GM12875 (cell line): ENCODE results near the gene FKBP14.

Experiments used
- H3K4me3 ChIP-seq: one replicate; pipeline ENCODE4 v1.5.1; 2011; ENCODE audit warnings: low read depth, low read length, control low read depth
- CTCF ChIP-seq: IDR thresholded peaks from 2 replicates; pipeline ENCODE4 v1.5.1; 2011; ENCODE audit warnings: low read depth, mild to moderate bottlenecking, control low read depth, inconsistent platforms, low read length, moderate library complexity, borderline replicate concordance; ENCODE audit not compliant: insufficient read depth

Gene FKBP14

GRCh38 chr7:29988424-29989256, 37.9 kb downstream of the FKBP14 start:
- no peak for TF ChIP-seq CTCF

GRCh38 chr7:29987811-29988317, 38.6 kb downstream of the FKBP14 start:
- no peak for TF ChIP-seq CTCF
- peak overlapping the region; percentile 98 for H3K4me3 ChIP-seq

More at GRCh38 chr7:29988424-29989256, 37.9 kb downstream of the FKBP14 start:
- peak overlapping the region; percentile 98 for H3K4me3 ChIP-seq

- TF ChIP-seq CTCF = no peak
- no peak overlapping the region for H3K4me3 ChIP-seq
Measured at GRCh38 chr7:29987083-29987482, 39.4 kb downstream of the FKBP14 start.

- H3K4me3 ChIP-seq = no peak overlapping the region
- TF ChIP-seq CTCF = no peak
Measured at GRCh38 chr7:29980151-29980550, 46.4 kb downstream of the FKBP14 start.

- no peak overlapping the region for H3K4me3 ChIP-seq
Measured at GRCh38 chr7:29977886-29978651, 48.4 kb downstream of the FKBP14 start.

More at GRCh38 chr7:29977886-29978651, 48.4 kb downstream of the FKBP14 start:
- TF ChIP-seq CTCF = peak; percentile 18; the same call in 1 of the 2 replicates
